B cell (primary cell): ENCODE measurements around the gene PSMB2. TPM values are rescaled to one million over a fixed set of nuclear protein-coding genes. Genes with fewer than 3 reads are reported as not detected.

Experiments
- ATAC-seq: fragments of 200-7000 bp; cut with Tn5 transposase; one replicate; pipeline ENCODE4 v1.10.0; 2021; ENCODE audit warnings: low read depth, mild to moderate bottlenecking, moderate number of reproducible peaks, moderate library complexity
- CTCF ChIA-PET: fragments of 350-600 bp; sonication (Branson Sonifier 250); formaldehyde crosslinking; loops from one replicate; lab custom pipeline; 2021; ENCODE audit warnings: antibody characterized with exemption, inconsistent platforms; lab: Charles Lee
- POLR2A ChIA-PET: fragments of 350-600 bp; sonication (Branson Sonifier 250); formaldehyde crosslinking; loops from one replicate; lab custom pipeline; 2021; ENCODE audit warnings: antibody characterized with exemption; lab: Charles Lee
- DNase-seq: peaks from one replicate; pipeline ENCODE4 v3.0.0; 2013
- H2AFZ ChIP-seq: 2 replicates; pipeline ENCODE4 v1.6.1; 2012; ENCODE audit warnings: mild to moderate bottlenecking, low read depth, low read length; ENCODE audit not compliant: insufficient read depth, poor library complexity, severe bottlenecking
- H3K27ac ChIP-seq, 2 donors: 1 replicate in 1 of 2; 2 replicates in 1 of 2; pipeline ENCODE4 v1.5.1; 2012 to 2013; ENCODE audit warnings: low read length in 2 of 2, mild to moderate bottlenecking in 2 of 2, moderate library complexity in 1 of 2
- H3K27me3 ChIP-seq, 4 experiments: fragments of 200-600 bp in 1 of 4; sonication (generic) in 1 of 4; replicated peaks in 1 of 4; 1 replicate in 2 of 4; 2 replicates in 2 of 4; pipeline versions ENCODE4 v1.6.1 to v1.7.0; 2013 to 2016; ENCODE audit warnings: low read length in 3 of 4, mild to moderate bottlenecking in 2 of 4, mixed read lengths in 1 of 4, moderate library complexity in 1 of 4; ENCODE audit not compliant: insufficient read depth in 4 of 4, control insufficient read depth in 3 of 4; ENCODE audit errors: control extremely low read depth in 1 of 4
- H3K36me3 ChIP-seq, 2 experiments: replicated peaks in 1 of 2; 1 replicate in 1 of 2; 2 replicates in 1 of 2; pipeline versions ENCODE4 v1.6.1 to v1.7.1; 2013; ENCODE audit warnings: low read length in 1 of 2; ENCODE audit not compliant: insufficient read depth in 2 of 2, control insufficient read depth in 1 of 2; ENCODE audit errors: control extremely low read depth in 1 of 2, extremely low read depth in 1 of 2
- H3K4me1 ChIP-seq, 2 donors: fragments of 200-600 bp in 1 of 2; sonication (generic) in 1 of 2; 1 replicate in 1 of 2; 2 replicates in 1 of 2; pipeline versions ENCODE4 v1.5.1 to v1.6.1; 2013 to 2017; ENCODE audit warnings: low read length in 2 of 2; ENCODE audit not compliant: control insufficient read depth in 2 of 2, insufficient read depth in 2 of 2
- H3K4me2 ChIP-seq: replicated peaks from 2 replicates; pipeline ENCODE3; 2012; ENCODE audit warnings: mild to moderate bottlenecking, low read depth, low read length; ENCODE audit not compliant: poor library complexity, severe bottlenecking
- H3K4me3 ChIP-seq, 5 experiments: fragments of 200-600 bp in 1 of 5; sonication (generic) in 1 of 5; 1 replicate in 3 of 5; 2 replicates in 2 of 5; pipeline versions ENCODE4 v1.5.1 to v1.7.0; 2011 to 2016; ENCODE audit warnings: low read length in 4 of 5, mild to moderate bottlenecking in 4 of 5, low read depth in 2 of 5, control low read depth in 1 of 5, moderate library complexity in 1 of 5; ENCODE audit not compliant: insufficient read depth in 1 of 5; ENCODE audit errors: control extremely low read depth in 1 of 5, extremely low read depth in 1 of 5
- H3K79me2 ChIP-seq: fragments of 200-600 bp; sonication (generic); one replicate; pipeline ENCODE4 v1.6.0; 2016; ENCODE audit warnings: low read length; ENCODE audit not compliant: control insufficient read depth, insufficient read depth
- H3K9ac ChIP-seq: fragments of 200-600 bp; sonication (generic); 2 replicates; pipeline ENCODE4 v1.6.1; 2017; ENCODE audit warnings: mild to moderate bottlenecking, low read length, moderate library complexity
- H3K9me3 ChIP-seq, 3 donors: one replicate each; pipeline versions ENCODE4 v1.6.1 to v1.7.1; 2013; ENCODE audit warnings: low read length in 2 of 3; ENCODE audit not compliant: control insufficient read depth in 2 of 3, insufficient read depth in 1 of 3; ENCODE audit errors: control extremely low read depth in 1 of 3
- H4K20me1 ChIP-seq: 2 replicates; pipeline ENCODE4 v1.6.0; 2012; ENCODE audit warnings: mild to moderate bottlenecking, low read length; ENCODE audit not compliant: insufficient read depth, control insufficient read depth, poor library complexity, severe bottlenecking
- H3K27ac Mint-ChIP-seq: one replicate; pipeline ENCODE4 v1.8.0; 2021; ENCODE audit warnings: mixed read lengths
- H3K27me3 Mint-ChIP-seq: one replicate; pipeline ENCODE4 v1.8.0; 2021; ENCODE audit warnings: mixed read lengths
- H3K4me1 Mint-ChIP-seq: one replicate; pipeline ENCODE4 v1.8.0; 2021; ENCODE audit warnings: mixed read lengths
- H3K4me3 Mint-ChIP-seq: one replicate; pipeline ENCODE4 v1.8.0; 2021; ENCODE audit warnings: mixed read lengths
- H3K9me3 Mint-ChIP-seq: one replicate; pipeline ENCODE4 v1.8.0; 2022; ENCODE audit warnings: mixed read lengths; ENCODE audit not compliant: insufficient read depth
- EZH2 ChIP-seq: IDR thresholded peaks from 2 replicates; pipeline ENCODE4 v1.6.1; 2012; ENCODE audit warnings: borderline replicate concordance, low read depth, mild to moderate bottlenecking, moderate library complexity, low read length; ENCODE audit not compliant: insufficient read depth, poor library complexity, severe bottlenecking
- whole genome bisulfite sequencing: methylation state at CpG from one replicate; pipeline ENCODE4 v1.1.5; 2013; ENCODE audit warnings: missing lambda C conversion rate; ENCODE audit not compliant: insufficient coverage; 5-methylcytosine and 5-hydroxymethylcytosine counted together
- intact Hi-C: fragments of 100-400 bp; cut with micrococcal nuclease; formaldehyde crosslinking; loops from one replicate; pipeline ENCODE4 v1.10.0; 2022
- polyA plus RNA-seq: library from polyadenylated mRNA; depleted of rRNA; stranded (reverse); fragments of >200 nt; gene quantifications from 2 replicates; pipeline ENCODE4 v1.2.3, GENCODE V29; 2012
- total RNA-seq, 2 donors: library from RNA; stranded (reverse); fragments of 120-200 nt in 1 of 2; gene quantifications; 1 replicate in 1 of 2; 2 replicates in 1 of 2; pipeline versions ENCODE4 v1.2.3 to v1.2.4, GENCODE V29; 2013 to 2022
- TF ChIP-seq, protein P1 (sequence below): fragments of 200-600 bp; IDR thresholded peaks from one replicate; pipeline ENCODE4 v1.8.0; 2022; ENCODE audit warnings: antibody characterized with exemption, mild to moderate bottlenecking

PSMB2 gene
- total and polyA plus RNA-seq, 2 donors (not counting 1 experiment from before 2014, with no cell fraction given) = 20.5 to 26.2 TPM

DNA sequence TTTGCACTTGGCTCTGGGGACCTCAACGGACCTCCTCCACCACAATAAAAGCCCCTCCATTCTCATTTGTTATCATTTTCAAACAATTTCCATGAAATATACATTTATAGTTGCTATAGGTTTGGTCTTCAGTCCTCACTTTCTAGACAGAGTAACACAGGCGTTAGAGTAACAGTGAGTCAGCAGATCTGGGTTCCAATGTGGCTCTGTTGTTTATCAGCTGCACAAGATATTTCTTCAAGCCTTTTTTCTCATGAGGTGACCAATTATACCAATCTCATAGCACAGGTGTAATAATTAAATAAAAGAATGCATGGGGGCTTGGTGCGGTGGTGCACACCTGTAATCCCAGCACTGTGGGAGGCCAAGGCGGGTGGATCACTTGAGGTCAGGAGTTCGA is 32.8 kb upstream of the PSMB2 start:
- Mint-ChIP-seq H3K27me3 (peaks cover 39% of the 10 kb centered on the region), H3K4me3 (no peak overlapping the region), H3K4me1 (no peaks in the 10 kb centered on the region), H3K27ac (no peak overlapping the region), H3K9me3 (no peaks in the 10 kb centered on the region)
- H2AFZ ChIP-seq = no peak overlapping the region
- TF ChIP-seq, protein P1, sequence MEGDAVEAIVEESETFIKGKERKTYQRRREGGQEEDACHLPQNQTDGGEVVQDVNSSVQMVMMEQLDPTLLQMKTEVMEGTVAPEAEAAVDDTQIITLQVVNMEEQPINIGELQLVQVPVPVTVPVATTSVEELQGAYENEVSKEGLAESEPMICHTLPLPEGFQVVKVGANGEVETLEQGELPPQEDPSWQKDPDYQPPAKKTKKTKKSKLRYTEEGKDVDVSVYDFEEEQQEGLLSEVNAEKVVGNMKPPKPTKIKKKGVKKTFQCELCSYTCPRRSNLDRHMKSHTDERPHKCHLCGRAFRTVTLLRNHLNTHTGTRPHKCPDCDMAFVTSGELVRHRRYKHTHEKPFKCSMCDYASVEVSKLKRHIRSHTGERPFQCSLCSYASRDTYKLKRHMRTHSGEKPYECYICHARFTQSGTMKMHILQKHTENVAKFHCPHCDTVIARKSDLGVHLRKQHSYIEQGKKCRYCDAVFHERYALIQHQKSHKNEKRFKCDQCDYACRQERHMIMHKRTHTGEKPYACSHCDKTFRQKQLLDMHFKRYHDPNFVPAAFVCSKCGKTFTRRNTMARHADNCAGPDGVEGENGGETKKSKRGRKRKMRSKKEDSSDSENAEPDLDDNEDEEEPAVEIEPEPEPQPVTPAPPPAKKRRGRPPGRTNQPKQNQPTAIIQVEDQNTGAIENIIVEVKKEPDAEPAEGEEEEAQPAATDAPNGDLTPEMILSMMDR = no peak
- TF ChIP-seq EZH2 = no peak
- no peak overlapping the region for H3K4me3 ChIP-seq
- H3K27ac ChIP-seq = no peak overlapping the region
- no CpG with 5 or more reads among the region's 5 CpGs for WGBS
- no peaks in the 10 kb centered on the region for H3K79me2 ChIP-seq
- H3K9me3 ChIP-seq = no peaks in the 10 kb centered on the region
- H3K4me2 ChIP-seq = no peak overlapping the region
- H3K36me3 ChIP-seq = no peaks in the 10 kb centered on the region
- intact Hi-C loops = no loop called here
- no peaks in the 10 kb centered on the region for H4K20me1 ChIP-seq
- no peaks in the 10 kb centered on the region for H3K4me1 ChIP-seq
- no peak overlapping the region for H3K9ac ChIP-seq
- POLR2A ChIA-PET = no interaction called here
- no peak for ATAC-seq
- no peak for DNase-seq
- H3K27me3 ChIP-seq = peaks cover 0 to 18% (median 4%) of the 10 kb centered on the region in 4 experiments
- CTCF ChIA-PET = interaction anchor here (2.3 kb wide), 1 partner anchor 42 kb away, joined by 5 read pairs; no protein-coding TSS in a partner anchor

DNA sequence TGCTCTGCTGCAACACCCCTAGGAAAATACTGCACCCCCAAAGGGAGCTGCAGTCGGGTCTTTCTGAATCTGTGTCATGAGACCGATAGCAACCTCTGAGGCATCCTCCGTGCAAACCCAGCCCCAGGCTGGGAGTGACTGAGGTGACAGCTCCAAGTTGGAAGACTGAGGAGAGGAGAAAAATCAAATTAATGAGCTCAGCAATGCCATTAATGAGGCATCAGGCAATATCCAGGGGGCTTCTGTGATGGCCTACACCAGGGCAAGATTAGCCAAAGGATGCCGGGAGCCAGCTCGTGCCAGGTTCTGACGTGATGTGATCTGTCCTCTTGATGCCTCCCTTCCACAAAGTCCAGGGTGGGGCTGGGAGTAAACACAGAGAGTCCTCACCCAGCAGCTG is 30.8 kb upstream of the PSMB2 start:
- no peak overlapping the region for H3K4me3 ChIP-seq
- no peak overlapping the region for H3K4me2 ChIP-seq
- CTCF ChIA-PET = no interaction called here
- no peak for ATAC-seq
- intact Hi-C loops = no loop called here
- peaks cover 0 to 21% (median 4%) of the 10 kb centered on the region in 4 experiments for H3K27me3 ChIP-seq
- Mint-ChIP-seq H3K4me1 (no peaks in the 10 kb centered on the region), H3K27ac (no peak overlapping the region), H3K27me3 (peaks cover 38% of the 10 kb centered on the region), H3K9me3 (no peaks in the 10 kb centered on the region), H3K4me3 (no peak overlapping the region)
- no peak overlapping the region for H3K9ac ChIP-seq
- no peaks in the 10 kb centered on the region for H3K79me2 ChIP-seq
- H3K27ac ChIP-seq = no peak overlapping the region
- no peak for DNase-seq
- no peak for TF ChIP-seq EZH2
- TF ChIP-seq, protein P1 = no peak
- no peak overlapping the region for H2AFZ ChIP-seq
- no peaks in the 10 kb centered on the region for H3K9me3 ChIP-seq
- POLR2A ChIA-PET = no interaction called here
- WGBS = 93% methylated on average over 6 of the region's 6 CpGs
- no peaks in the 10 kb centered on the region for H4K20me1 ChIP-seq
- H3K4me1 ChIP-seq = no peaks in the 10 kb centered on the region
- no peaks in the 10 kb centered on the region for H3K36me3 ChIP-seq
